MCF 10A (cell line): ENCODE measurements around the gene TPK1. TPM values are rescaled to one million over a fixed set of nuclear protein-coding genes. Genes with fewer than 3 reads are reported as not detected.
"Not testable (repeated sequence)": the region's sequence is repeated elsewhere in the genome, so short reads cannot be mapped to it uniquely, and the experiment has no call there.

Experiments used
- BruUV-seq: library from RNA; stranded (reverse); fragments of 400-500 nt; replicated peaks from 2 replicates; lab custom pipeline; 2021; lab: Mats Ljungman, UMichigan
- CTCF ChIA-PET: fragments of 300-600 bp; sonication (Branson Sonifier 250); formaldehyde crosslinking; extraction: SDS; loops from one replicate; lab custom pipeline; 2021; ENCODE audit warnings: antibody characterized with exemption, inconsistent platforms; lab: Yijun Ruan, JAX
- POLR2A ChIA-PET: fragments of 300-600, 350-650 bp; sonication (Branson Sonifier 250); formaldehyde crosslinking; extraction: SDS; loops from one replicate; lab custom pipeline; 2020; ENCODE audit warnings: antibody characterized with exemption, inconsistent platforms; lab: Yijun Ruan, JAX
- DNase-seq: peaks from one replicate; pipeline ENCODE4 v3.0.0-alpha.2; 2018; ENCODE audit not compliant: unreplicated experiment
- H3K27ac Mint-ChIP-seq: one replicate; pipeline ENCODE4 v1.8.0; 2022; ENCODE audit warnings: mild to moderate bottlenecking, low read depth, mixed read lengths; ENCODE audit not compliant: unreplicated experiment
- H3K27me3 Mint-ChIP-seq: one replicate; pipeline ENCODE4 v1.8.0; 2022; ENCODE audit warnings: mixed read lengths; ENCODE audit not compliant: insufficient read depth, unreplicated experiment
- H3K36me3 Mint-ChIP-seq: one replicate; pipeline ENCODE4 v1.8.0; 2022; ENCODE audit warnings: mild to moderate bottlenecking, moderate library complexity, mixed read lengths; ENCODE audit not compliant: insufficient read depth, unreplicated experiment
- H3K4me1 Mint-ChIP-seq: one replicate; pipeline ENCODE4 v1.8.0; 2022; ENCODE audit warnings: mixed read lengths; ENCODE audit not compliant: insufficient read depth, unreplicated experiment
- H3K4me3 Mint-ChIP-seq: one replicate; pipeline ENCODE4 v1.8.0; 2022; ENCODE audit warnings: mild to moderate bottlenecking, moderate library complexity, mixed read lengths; ENCODE audit not compliant: unreplicated experiment
- H3K9me3 Mint-ChIP-seq: one replicate; pipeline ENCODE4 v1.8.0; 2022; ENCODE audit warnings: mixed read lengths; ENCODE audit not compliant: unreplicated experiment
- intact Hi-C: fragments of 100-400 bp; cut with micrococcal nuclease; formaldehyde crosslinking; loops from 2 replicates; pipeline ENCODE4 v1.14.1; 2022
- total RNA-seq: library from RNA; stranded (reverse); gene quantifications from 2 replicates; pipeline ENCODE4 v1.2.3, GENCODE V29; 2022
- TF ChIP-seq, protein P1 (sequence below): fragments of 200-600 bp; IDR thresholded peaks from one replicate; pipeline ENCODE4 v1.8.0; 2022; ENCODE audit warnings: antibody characterized with exemption, mild to moderate bottlenecking; ENCODE audit not compliant: unreplicated experiment

TPK1 gene
- total RNA-seq, 1 experiment from 2014 or later: 8.8 TPM

- Mint-ChIP-seq H3K4me3 (no peak overlapping the region), H3K27me3 (no peaks in the 10 kb centered on the region), H3K36me3 (no peaks in the 10 kb centered on the region), H3K9me3 (peaks cover 5% of the 10 kb centered on the region), H3K27ac (no peak overlapping the region), H3K4me1 (no peaks in the 10 kb centered on the region)
- BruUV-seq: no TSS peak
- CTCF ChIA-PET: interaction anchor here (0.6 to 1.2 kb wide), 4 partner anchors 16 to 800 kb away, joined by 3 to 4 read pairs (median 3); no protein-coding TSS in a partner anchor
- no peak for DNase-seq
- intact Hi-C loops: no loop called here
- TF ChIP-seq, protein P1, sequence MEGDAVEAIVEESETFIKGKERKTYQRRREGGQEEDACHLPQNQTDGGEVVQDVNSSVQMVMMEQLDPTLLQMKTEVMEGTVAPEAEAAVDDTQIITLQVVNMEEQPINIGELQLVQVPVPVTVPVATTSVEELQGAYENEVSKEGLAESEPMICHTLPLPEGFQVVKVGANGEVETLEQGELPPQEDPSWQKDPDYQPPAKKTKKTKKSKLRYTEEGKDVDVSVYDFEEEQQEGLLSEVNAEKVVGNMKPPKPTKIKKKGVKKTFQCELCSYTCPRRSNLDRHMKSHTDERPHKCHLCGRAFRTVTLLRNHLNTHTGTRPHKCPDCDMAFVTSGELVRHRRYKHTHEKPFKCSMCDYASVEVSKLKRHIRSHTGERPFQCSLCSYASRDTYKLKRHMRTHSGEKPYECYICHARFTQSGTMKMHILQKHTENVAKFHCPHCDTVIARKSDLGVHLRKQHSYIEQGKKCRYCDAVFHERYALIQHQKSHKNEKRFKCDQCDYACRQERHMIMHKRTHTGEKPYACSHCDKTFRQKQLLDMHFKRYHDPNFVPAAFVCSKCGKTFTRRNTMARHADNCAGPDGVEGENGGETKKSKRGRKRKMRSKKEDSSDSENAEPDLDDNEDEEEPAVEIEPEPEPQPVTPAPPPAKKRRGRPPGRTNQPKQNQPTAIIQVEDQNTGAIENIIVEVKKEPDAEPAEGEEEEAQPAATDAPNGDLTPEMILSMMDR: no peak
- POLR2A ChIA-PET: interaction anchor here (1.1 kb wide), 1 partner anchor 16 kb away, joined by 3 read pairs; no protein-coding TSS in a partner anchor
These were observed 107.3 kb downstream of the TPK1 start for GRCh38 chr7:144728551-144728950.

GRCh38 chr7:144726840-144727239, 109.0 kb downstream of the TPK1 start:
- H3K36me3 Mint-ChIP-seq, H3K9me3 Mint-ChIP-seq, POLR2A ChIA-PET, H3K27me3 Mint-ChIP-seq, H3K4me1 Mint-ChIP-seq, H3K27ac Mint-ChIP-seq, intact Hi-C loops, DNase-seq, H3K4me3 Mint-ChIP-seq, BruUV-seq: not testable (repeated sequence)
- CTCF ChIA-PET: interaction anchor here (1.6 kb wide), 1 partner anchor 14 kb away, joined by 3 read pairs; no protein-coding TSS in a partner anchor

DNA sequence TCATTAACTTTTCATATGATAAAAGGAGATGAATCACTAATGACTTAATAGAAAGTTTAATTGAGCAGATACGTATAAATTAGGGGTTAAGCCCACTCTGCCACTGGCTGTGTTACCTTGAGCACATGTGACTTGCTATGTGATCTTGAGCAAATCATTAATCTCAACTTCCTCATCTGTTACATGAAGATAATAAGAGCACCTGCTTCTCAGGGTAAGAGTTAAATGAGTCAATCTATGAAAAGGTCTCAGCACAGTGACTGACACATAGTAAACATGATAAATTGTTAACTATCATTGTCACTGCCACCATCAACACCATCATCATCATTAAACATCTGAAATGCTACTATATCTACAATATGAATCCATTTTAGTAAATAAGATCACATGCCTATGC, 110.8 kb downstream of the TPK1 start:
- BruUV-seq: no TSS peak
- intact Hi-C loops: no loop called here
- no peak overlapping the region for H3K27ac Mint-ChIP-seq
- TF ChIP-seq, protein P1: no peak
- H3K36me3 Mint-ChIP-seq: peaks cover 7% of the 10 kb centered on the region
- no peaks in the 10 kb centered on the region for H3K27me3 Mint-ChIP-seq
- H3K4me1 Mint-ChIP-seq: no peaks in the 10 kb centered on the region
- DNase-seq: no peak
- H3K9me3 Mint-ChIP-seq: peaks cover 5% of the 10 kb centered on the region
- CTCF ChIA-PET: interaction anchor here (0.6 kb wide), 1 partner anchor 128 kb away, joined by 3 read pairs; no protein-coding TSS in a partner anchor
- POLR2A ChIA-PET: no interaction called here
- H3K4me3 Mint-ChIP-seq: no peak overlapping the region

GRCh38 chr7:144723301-144723700, 112.6 kb downstream of the TPK1 start:
- ChIA-PET CTCF (no interaction called here), POLR2A (no interaction called here)
- no TSS peak for BruUV-seq
- Mint-ChIP-seq H3K27ac (no peak overlapping the region), H3K4me1 (no peaks in the 10 kb centered on the region), H3K27me3 (no peaks in the 10 kb centered on the region), H3K36me3 (peaks cover 7% of the 10 kb centered on the region), H3K9me3 (peaks cover 5% of the 10 kb centered on the region), H3K4me3 (no peak overlapping the region)
- intact Hi-C loops: no loop called here
- no peak for DNase-seq
- TF ChIP-seq, protein P1: no peak
